22Rv1 (cell line): ENCODE results near the gene SLC25A40.
"Not testable (repeated sequence)": the region's sequence is repeated elsewhere in the genome, so short reads cannot be mapped to it uniquely, and the experiment has no call there.

Source experiments
- ZFX ChIP-seq: fragments of 450-650 bp; IDR thresholded peaks from 2 replicates; pipeline ENCODE4 v1.6.1; 2017; ENCODE audit warnings: antibody characterized with exemption, borderline replicate concordance
- TF ChIP-seq, protein P1 (sequence below): fragments of 450-650 bp; IDR thresholded peaks from 2 replicates; pipeline ENCODE4 v1.5.1; 2017; ENCODE audit warnings: mild to moderate bottlenecking

DNA sequence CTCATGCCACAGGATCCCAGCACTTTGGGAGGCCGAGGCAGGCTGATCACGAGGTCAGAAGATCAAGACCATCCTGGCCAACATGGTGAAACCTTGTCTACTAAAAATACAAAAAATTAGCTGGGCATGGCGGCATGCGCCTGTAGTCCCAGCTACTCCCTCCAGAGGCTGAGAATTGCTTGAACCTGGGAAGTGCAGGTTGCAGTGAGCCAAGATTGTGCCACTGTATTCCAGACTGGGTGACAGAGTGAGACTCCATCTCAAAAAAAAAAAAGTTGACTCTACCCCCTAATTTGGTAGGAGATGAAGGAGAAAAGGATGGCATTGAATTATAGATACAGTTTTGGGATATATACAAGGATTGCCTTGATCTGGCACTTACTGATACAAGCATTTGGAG lies 32.7 kb upstream of the SLC25A40 start:
- TF ChIP-seq, protein P1, sequence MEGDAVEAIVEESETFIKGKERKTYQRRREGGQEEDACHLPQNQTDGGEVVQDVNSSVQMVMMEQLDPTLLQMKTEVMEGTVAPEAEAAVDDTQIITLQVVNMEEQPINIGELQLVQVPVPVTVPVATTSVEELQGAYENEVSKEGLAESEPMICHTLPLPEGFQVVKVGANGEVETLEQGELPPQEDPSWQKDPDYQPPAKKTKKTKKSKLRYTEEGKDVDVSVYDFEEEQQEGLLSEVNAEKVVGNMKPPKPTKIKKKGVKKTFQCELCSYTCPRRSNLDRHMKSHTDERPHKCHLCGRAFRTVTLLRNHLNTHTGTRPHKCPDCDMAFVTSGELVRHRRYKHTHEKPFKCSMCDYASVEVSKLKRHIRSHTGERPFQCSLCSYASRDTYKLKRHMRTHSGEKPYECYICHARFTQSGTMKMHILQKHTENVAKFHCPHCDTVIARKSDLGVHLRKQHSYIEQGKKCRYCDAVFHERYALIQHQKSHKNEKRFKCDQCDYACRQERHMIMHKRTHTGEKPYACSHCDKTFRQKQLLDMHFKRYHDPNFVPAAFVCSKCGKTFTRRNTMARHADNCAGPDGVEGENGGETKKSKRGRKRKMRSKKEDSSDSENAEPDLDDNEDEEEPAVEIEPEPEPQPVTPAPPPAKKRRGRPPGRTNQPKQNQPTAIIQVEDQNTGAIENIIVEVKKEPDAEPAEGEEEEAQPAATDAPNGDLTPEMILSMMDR = not testable (repeated sequence)
- not testable (repeated sequence) for TF ChIP-seq ZFX
